Astrocyte (in vitro differentiated cells and primary cell): Measurements from ENCODE around the gene ELF5. TPM values are rescaled to one million over a fixed set of nuclear protein-coding genes. Genes with fewer than 3 reads are reported as not detected.

Source experiments
- DNase-seq: peaks from one replicate; pipeline ENCODE4 v3.0.0-alpha.2; 2010; ENCODE audit warnings: low read depth
- FAIRE-seq: peaks from 2 replicates; lab custom pipeline; 2011; peaks lifted over from hg19 to GRCh38; lab: Jason Lieb, UNC
- H2AFZ ChIP-seq: 2 replicates; pipeline ENCODE4 v1.6.0; 2012; ENCODE audit warnings: low read depth, low read length, inconsistent platforms
- H3K27ac ChIP-seq: 2 replicates; pipeline ENCODE4 v1.5.1; 2011; ENCODE audit warnings: low read depth, low read length, inconsistent platforms
- H3K27me3 ChIP-seq: 2 replicates; pipeline ENCODE4 v1.6.0; 2011; ENCODE audit warnings: low read length, inconsistent platforms; ENCODE audit not compliant: insufficient read depth
- H3K36me3 ChIP-seq: 2 replicates; pipeline ENCODE4 v1.5.1; 2011; ENCODE audit warnings: low read length, inconsistent platforms; ENCODE audit not compliant: insufficient read depth
- H3K4me1 ChIP-seq: 2 replicates; pipeline ENCODE4 v1.5.1; 2011; ENCODE audit warnings: low read length, inconsistent platforms; ENCODE audit not compliant: insufficient read depth
- H3K4me2 ChIP-seq: 2 replicates; pipeline ENCODE4 v1.6.0; 2012; ENCODE audit warnings: low read length, inconsistent platforms
- H3K4me3 ChIP-seq: 2 replicates; pipeline ENCODE4 v1.5.1; 2011; ENCODE audit warnings: low read depth, mild to moderate bottlenecking, low read length, inconsistent platforms; ENCODE audit not compliant: insufficient read depth
- H3K79me2 ChIP-seq: 2 replicates; pipeline ENCODE4 v1.6.0; 2012; ENCODE audit warnings: mild to moderate bottlenecking, low read length, inconsistent platforms; ENCODE audit not compliant: insufficient read depth
- H3K9ac ChIP-seq: 2 replicates; pipeline ENCODE4 v1.6.0; 2012; ENCODE audit warnings: mild to moderate bottlenecking, low read length, inconsistent platforms
- H3K9me3 ChIP-seq: 2 replicates; pipeline ENCODE4 v1.5.1; 2012; ENCODE audit warnings: low read depth, mild to moderate bottlenecking, low read length, inconsistent platforms; ENCODE audit not compliant: insufficient read depth
- H4K20me1 ChIP-seq: 2 replicates; pipeline ENCODE4 v1.6.0; 2012; ENCODE audit warnings: low read length, inconsistent platforms; ENCODE audit not compliant: insufficient read depth
- H3K27ac Mint-ChIP-seq: one replicate; pipeline ENCODE4 v1.8.0; 2021; ENCODE audit warnings: mild to moderate bottlenecking, mixed read lengths; ENCODE audit not compliant: unreplicated experiment
- H3K27me3 Mint-ChIP-seq: one replicate; pipeline ENCODE4 v1.8.0; 2021; ENCODE audit warnings: low read depth, mixed read lengths; ENCODE audit not compliant: unreplicated experiment
- H3K36me3 Mint-ChIP-seq: one replicate; pipeline ENCODE4 v1.8.0; 2021; ENCODE audit warnings: low read depth, mixed read lengths; ENCODE audit not compliant: unreplicated experiment
- H3K4me1 Mint-ChIP-seq: one replicate; pipeline ENCODE4 v1.8.0; 2021; ENCODE audit warnings: low read depth, mixed read lengths; ENCODE audit not compliant: unreplicated experiment
- H3K4me3 Mint-ChIP-seq: one replicate; pipeline ENCODE4 v1.8.0; 2021; ENCODE audit warnings: mild to moderate bottlenecking, moderate library complexity, mixed read lengths; ENCODE audit not compliant: unreplicated experiment
- H3K9me3 Mint-ChIP-seq: one replicate; pipeline ENCODE4 v1.8.0; 2021; ENCODE audit warnings: mild to moderate bottlenecking, mixed read lengths; ENCODE audit not compliant: unreplicated experiment
- EZH2 ChIP-seq: IDR thresholded peaks from 2 replicates; pipeline ENCODE4 v1.6.1; 2012; ENCODE audit warnings: mild to moderate bottlenecking, low read length, inconsistent platforms; ENCODE audit not compliant: insufficient read depth
- total RNA-seq: library from RNA; stranded (reverse); gene quantifications from 2 replicates; pipeline ENCODE4 v1.2.1, GENCODE V29; 2021
- TF ChIP-seq, protein P1 (sequence below): IDR thresholded peaks from 2 replicates; pipeline ENCODE4 v1.5.1; 2011; ENCODE audit warnings: low read depth, mild to moderate bottlenecking, inconsistent platforms, low read length, moderate library complexity; ENCODE audit not compliant: insufficient read depth

The ELF5 gene
- total RNA-seq, 1 donor from 2014 or later = not detected

- DNase-seq (no peak), FAIRE-seq (no peak)
- Histone ChIP-seq H3K36me3 (no peaks in the 10 kb centered on the region), H3K9me3 (no peaks in the 10 kb centered on the region), H3K9ac (no peak overlapping the region), H3K27me3 (peaks cover 5% of the 10 kb centered on the region), H4K20me1 (no peaks in the 10 kb centered on the region), H3K4me1 (no peaks in the 10 kb centered on the region), H3K4me3 (no peak overlapping the region), H3K4me2 (no peak overlapping the region), H2AFZ (no peak overlapping the region), H3K27ac (no peak overlapping the region), H3K79me2 (no peaks in the 10 kb centered on the region)
- peaks cover 17% of the 10 kb centered on the region for H3K27me3 Mint-ChIP-seq
- H3K27ac Mint-ChIP-seq = no peak overlapping the region
- H3K36me3 Mint-ChIP-seq = no peaks in the 10 kb centered on the region
- no peak overlapping the region for H3K4me3 Mint-ChIP-seq
- peaks cover 5% of the 10 kb centered on the region for H3K9me3 Mint-ChIP-seq
- no peaks in the 10 kb centered on the region for H3K4me1 Mint-ChIP-seq
- TF ChIP-seq, protein P1, sequence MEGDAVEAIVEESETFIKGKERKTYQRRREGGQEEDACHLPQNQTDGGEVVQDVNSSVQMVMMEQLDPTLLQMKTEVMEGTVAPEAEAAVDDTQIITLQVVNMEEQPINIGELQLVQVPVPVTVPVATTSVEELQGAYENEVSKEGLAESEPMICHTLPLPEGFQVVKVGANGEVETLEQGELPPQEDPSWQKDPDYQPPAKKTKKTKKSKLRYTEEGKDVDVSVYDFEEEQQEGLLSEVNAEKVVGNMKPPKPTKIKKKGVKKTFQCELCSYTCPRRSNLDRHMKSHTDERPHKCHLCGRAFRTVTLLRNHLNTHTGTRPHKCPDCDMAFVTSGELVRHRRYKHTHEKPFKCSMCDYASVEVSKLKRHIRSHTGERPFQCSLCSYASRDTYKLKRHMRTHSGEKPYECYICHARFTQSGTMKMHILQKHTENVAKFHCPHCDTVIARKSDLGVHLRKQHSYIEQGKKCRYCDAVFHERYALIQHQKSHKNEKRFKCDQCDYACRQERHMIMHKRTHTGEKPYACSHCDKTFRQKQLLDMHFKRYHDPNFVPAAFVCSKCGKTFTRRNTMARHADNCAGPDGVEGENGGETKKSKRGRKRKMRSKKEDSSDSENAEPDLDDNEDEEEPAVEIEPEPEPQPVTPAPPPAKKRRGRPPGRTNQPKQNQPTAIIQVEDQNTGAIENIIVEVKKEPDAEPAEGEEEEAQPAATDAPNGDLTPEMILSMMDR = no peak
- TF ChIP-seq EZH2 = no peak
These were observed 8.6 kb upstream of the ELF5 start for GRCh38 chr11:34522188-34522587.

DNA sequence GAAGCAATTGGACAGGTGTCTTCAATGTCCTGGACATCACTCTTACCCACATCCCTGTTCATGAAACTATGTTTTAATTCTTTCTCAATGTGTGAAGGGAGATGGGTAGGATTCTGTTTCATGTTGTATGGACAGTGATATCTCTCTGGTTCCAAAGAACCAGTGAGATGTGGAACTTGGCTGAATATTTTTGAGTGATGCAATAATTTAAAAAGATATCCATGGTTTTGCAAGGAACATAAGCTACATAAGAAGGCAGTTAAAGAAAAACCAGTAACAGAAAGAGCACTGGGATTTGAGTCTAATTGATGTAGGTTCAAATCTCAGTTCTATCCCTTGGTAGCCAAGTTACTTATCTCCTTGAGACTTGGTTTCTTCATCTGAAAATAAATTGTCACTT is 7.7 kb upstream of the ELF5 start:
- no peak overlapping the region for H3K4me3 Mint-ChIP-seq
- no peak for FAIRE-seq
- no peak overlapping the region for H2AFZ ChIP-seq

More for the DNA sequence above, 7.7 kb upstream of the ELF5 start:
- Histone ChIP-seq H3K4me1 (no peaks in the 10 kb centered on the region), H3K9ac (no peak overlapping the region), H3K27ac (no peak overlapping the region), H3K36me3 (no peaks in the 10 kb centered on the region), H3K79me2 (no peaks in the 10 kb centered on the region), H3K4me3 (no peak overlapping the region), H3K27me3 (peaks cover 8% of the 10 kb centered on the region), H3K4me2 (no peak overlapping the region), H4K20me1 (no peaks in the 10 kb centered on the region), H3K9me3 (no peaks in the 10 kb centered on the region)
- DNase-seq = no peak
- peaks cover 15% of the 10 kb centered on the region for H3K27me3 Mint-ChIP-seq
- H3K27ac Mint-ChIP-seq = no peak overlapping the region
- TF ChIP-seq, protein P1 = no peak
- no peak for TF ChIP-seq EZH2
- H3K4me1 Mint-ChIP-seq = no peaks in the 10 kb centered on the region
- no peaks in the 10 kb centered on the region for H3K36me3 Mint-ChIP-seq
- peaks cover under 1% of the 10 kb centered on the region for H3K9me3 Mint-ChIP-seq
